Kidney (tissue), 14 donors: ENCODE measurements around the gene MAGEB6. TPM values are rescaled to one million over a fixed set of nuclear protein-coding genes. Genes with fewer than 3 reads are reported as not detected.

Experiments used
- DNase-seq, 5 donors: peaks; one replicate each; pipeline ENCODE4 v3.0.0-alpha.2; 2013 to 2020
- FAIRE-seq: peaks from 2 replicates; lab custom pipeline; 2012; peaks lifted over from hg19 to GRCh38; lab: Jason Lieb, UNC
- H3K27ac ChIP-seq, 2 donors: one replicate each; pipeline ENCODE4 v1.7.0; 2013; ENCODE audit warnings: low read depth in 2 of 2, low read length in 2 of 2, inconsistent platforms in 1 of 2
- H3K27me3 ChIP-seq: one replicate; pipeline ENCODE4 v1.7.1; 2013; ENCODE audit warnings: low read length, inconsistent platforms; ENCODE audit not compliant: control insufficient read depth, insufficient read depth
- H3K36me3 ChIP-seq, 3 donors: one replicate each; pipeline versions ENCODE4 v1.7.0 to v1.7.1; 2013; ENCODE audit warnings: low read length in 3 of 3, control low read depth in 1 of 3, inconsistent platforms in 1 of 3; ENCODE audit not compliant: insufficient read depth in 3 of 3, control insufficient read depth in 2 of 3
- H3K4me1 ChIP-seq, 3 donors: one replicate each; pipeline versions ENCODE4 v1.7.0 to v1.7.1; 2013; ENCODE audit warnings: low read length in 3 of 3, inconsistent platforms in 1 of 3, low read depth in 1 of 3; ENCODE audit not compliant: control insufficient read depth in 2 of 3, insufficient read depth in 2 of 3
- H3K4me3 ChIP-seq, 3 donors: one replicate each; pipeline versions ENCODE4 v1.7.0 to v1.8.1; 2013; ENCODE audit warnings: low read length in 3 of 3, control low read depth in 1 of 3, inconsistent platforms in 1 of 3
- H3K9ac ChIP-seq, 3 donors: one replicate each; pipeline versions ENCODE4 v1.7.0 to v1.7.1; 2013; ENCODE audit warnings: low read length in 3 of 3, control low read depth in 1 of 3, inconsistent platforms in 1 of 3
- H3K9me3 ChIP-seq, 3 donors: one replicate each; pipeline versions ENCODE4 v1.7.0 to v1.7.1; 2013; ENCODE audit warnings: low read length in 3 of 3, control low read depth in 1 of 3, inconsistent platforms in 1 of 3; ENCODE audit not compliant: control insufficient read depth in 2 of 3, insufficient read depth in 1 of 3
- CTCF ChIP-seq: IDR thresholded peaks from 3 replicates; pipeline ENCODE4 v1.5.1; 2012; ENCODE audit warnings: mild to moderate bottlenecking, moderate library complexity, borderline replicate concordance; ENCODE audit not compliant: insufficient read depth; ENCODE audit errors: extremely low read depth
- intact Hi-C: fragments of 100-400 bp; cut with DNase I; formaldehyde crosslinking; loops from one replicate; pipeline ENCODE4 v1.11.1; 2022
- polyA plus RNA-seq: library from polyadenylated mRNA; stranded (reverse); fragments of 350-450 nt; fragmentation: Illumina TruSeq; extraction: RNeasy Lipid Tissue Mini Kit (QIAGEN cat#74804); gene quantifications from one replicate; pipeline ENCODE4 v1.2.3, GENCODE V29; 2014; ENCODE audit warnings: low read depth, low replicate concordance; ENCODE audit not compliant: insufficient read depth
- total RNA-seq: library from RNA; stranded (reverse); fragmentation: NEBNext Ultra II Directional; extraction: Animal tissue kit (Norgen Biotek cat#: 25700); gene quantifications from one replicate; pipeline ENCODE4 v1.2.1, GENCODE V29; 2021
- donor health status: control.
- donor health status: control.
- donor health status: control.
- donor health status: control.
- donor health status: control.
- donor health status: DM: yes; HTN: yes; CAD: no.
- donor health status: Normal renal cell carcinoma (clear cell type).

The MAGEB6 gene
- total and polyA plus RNA-seq, 2 donors from 2014 or later: not detected

DNA sequence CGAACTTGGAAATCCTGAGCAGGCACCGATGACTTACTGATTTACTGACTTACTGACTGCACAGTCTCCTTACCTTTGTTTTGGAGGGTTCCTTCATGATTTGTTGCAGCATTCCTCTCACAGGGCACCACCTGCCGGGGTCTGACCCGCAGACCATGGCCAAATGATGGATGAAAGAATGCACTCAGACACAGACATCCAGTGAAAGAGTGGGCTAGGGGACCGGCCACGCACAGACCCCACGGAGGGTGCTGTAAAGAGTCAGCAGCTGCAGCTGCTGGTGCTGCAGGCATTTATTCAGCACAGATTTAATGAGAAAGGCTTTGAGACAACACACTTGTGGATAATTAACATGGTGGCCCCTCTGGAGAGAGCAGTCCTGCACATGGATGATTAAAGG, 27.1 kb downstream of the MAGEB6 start:
- H3K36me3 ChIP-seq: no peaks in the 10 kb centered on the region
- H3K4me3 ChIP-seq: no peak overlapping the region
- no peak for TF ChIP-seq CTCF
- no peaks in the 10 kb centered on the region for H3K9me3 ChIP-seq
- DNase-seq: peak in 3 of 5 donors; percentile 9 to 12 (median 10)
- no peak overlapping the region for H3K9ac ChIP-seq
- no peak for FAIRE-seq
- H3K27me3 ChIP-seq: no peaks in the 10 kb centered on the region
- no peak overlapping the region for H3K27ac ChIP-seq
- H3K4me1 ChIP-seq: no peaks in the 10 kb centered on the region
- intact Hi-C loops: no loop called here

- intact Hi-C loops: no loop called here
- no peak for TF ChIP-seq CTCF
- no peaks in the 10 kb centered on the region for H3K9me3 ChIP-seq
- no peaks in the 10 kb centered on the region for H3K4me1 ChIP-seq
- H3K27me3 ChIP-seq: peaks cover 3% of the 10 kb centered on the region
- H3K27ac ChIP-seq: no peak overlapping the region
- peak; percentile 57 for FAIRE-seq
- no peaks in the 10 kb centered on the region for H3K36me3 ChIP-seq
- DNase-seq: no peak
- no peak overlapping the region for H3K4me3 ChIP-seq
- H3K9ac ChIP-seq: no peak overlapping the region
Measured at GRCh38 chrX:26234177-26234576, 41.9 kb downstream of the MAGEB6 start.

Other genes starting within 250 kb of the MAGEB6 start
- not detected for gene MAGEB18, start 54.1 kb upstream of the MAGEB6 start, total RNA-seq
- gene MAGEB18, start 54.1 kb upstream of the MAGEB6 start, polyA plus RNA-seq: not detected
- not detected for gene MAGEB6B, start 31.8 kb upstream of the MAGEB6 start, total RNA-seq
- gene MAGEB6B, start 31.8 kb upstream of the MAGEB6 start, polyA plus RNA-seq: not detected
- gene MAGEB5, start 23.7 kb downstream of the MAGEB6 start, total RNA-seq: not detected
- not detected for gene MAGEB5, start 23.7 kb downstream of the MAGEB6 start, polyA plus RNA-seq